KBM-7 (cell line): ENCODE results near the gene CERS5.
A peak's percentile ranks its signal among the peaks of the same experiment; 100 is the strongest.

Experiments
- DNase-seq: peaks from one replicate; pipeline ENCODE4 v3.0.0-alpha.2; 2015
- in situ Hi-C: fragments of 300-500 bp; cut with MboI; formaldehyde crosslinking; loops from 2 replicates; pipeline ENCODE4 v1.14.3; 2020; ENCODE audit warnings: low sequenced_read_pairs, low pct_unique_long_range_greater_than_20kb, mixed read lengths

CERS5 gene, protein sequence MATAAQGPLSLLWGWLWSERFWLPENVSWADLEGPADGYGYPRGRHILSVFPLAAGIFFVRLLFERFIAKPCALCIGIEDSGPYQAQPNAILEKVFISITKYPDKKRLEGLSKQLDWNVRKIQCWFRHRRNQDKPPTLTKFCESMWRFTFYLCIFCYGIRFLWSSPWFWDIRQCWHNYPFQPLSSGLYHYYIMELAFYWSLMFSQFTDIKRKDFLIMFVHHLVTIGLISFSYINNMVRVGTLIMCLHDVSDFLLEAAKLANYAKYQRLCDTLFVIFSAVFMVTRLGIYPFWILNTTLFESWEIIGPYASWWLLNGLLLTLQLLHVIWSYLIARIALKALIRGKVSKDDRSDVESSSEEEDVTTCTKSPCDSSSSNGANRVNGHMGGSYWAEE

DNA sequence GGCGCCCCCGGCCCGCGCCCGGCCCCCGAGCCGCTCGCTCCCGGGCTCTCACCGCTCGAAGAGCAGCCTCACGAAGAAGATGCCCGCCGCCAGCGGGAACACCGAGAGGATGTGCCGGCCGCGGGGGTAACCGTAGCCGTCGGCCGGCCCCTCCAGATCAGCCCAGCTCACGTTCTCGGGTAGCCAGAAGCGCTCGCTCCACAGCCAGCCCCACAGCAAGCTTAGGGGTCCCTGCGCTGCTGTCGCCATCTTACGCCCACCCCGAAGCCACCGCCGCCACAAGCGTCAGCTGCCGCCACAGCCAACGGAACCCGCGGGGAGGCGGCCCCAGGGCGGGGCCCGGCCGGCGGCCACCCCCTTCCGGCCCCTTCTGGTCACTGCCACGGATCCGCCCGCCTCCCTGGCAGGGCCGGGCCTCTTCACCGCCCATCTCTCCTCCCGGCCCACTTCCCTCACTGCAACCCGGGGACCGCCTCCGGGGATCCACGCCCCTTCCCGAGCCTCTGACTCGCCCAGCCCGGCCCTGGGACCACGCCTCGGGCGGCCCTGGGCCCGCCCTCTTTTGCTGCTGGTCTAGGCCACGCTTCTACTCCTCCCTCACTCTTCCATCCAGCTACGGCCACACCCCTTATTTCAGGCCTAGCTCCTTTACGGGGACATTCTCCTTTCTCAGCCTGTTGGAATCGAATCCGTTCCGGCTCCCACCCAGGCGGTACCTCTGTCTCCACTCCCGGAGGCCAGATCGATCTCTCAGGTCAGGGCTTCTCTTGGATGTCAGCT lies at the start of gene CERS5:
TSS of gene CERS5 (minus strand) at position 321 of the 780 bp plus-strand sequence. CDS start at position 249, 72 bp downstream.
- DNase-seq: peak; percentile 100
- in situ Hi-C loops: no loop called here

DNA sequence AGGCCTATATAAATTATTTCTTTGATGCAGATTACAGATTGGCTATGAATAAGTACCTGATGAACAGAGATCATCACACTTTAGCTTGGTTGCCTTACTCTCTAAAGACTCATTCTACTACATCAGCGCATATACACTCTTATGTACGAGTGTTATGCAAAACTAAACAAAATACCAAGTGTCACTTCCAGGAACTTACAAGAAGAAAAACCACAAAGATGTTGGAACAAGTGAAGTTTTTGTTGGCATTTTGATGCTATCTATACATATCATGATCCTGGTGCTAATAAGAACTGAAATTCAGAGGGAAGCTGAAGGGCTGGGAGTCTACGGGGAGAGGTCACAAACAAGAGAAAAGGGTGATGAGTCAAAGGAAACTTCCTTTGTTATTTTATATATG lies 47.9 kb upstream of the CERS5 start:
- in situ Hi-C loops: no loop called here
- no peak for DNase-seq

DNA sequence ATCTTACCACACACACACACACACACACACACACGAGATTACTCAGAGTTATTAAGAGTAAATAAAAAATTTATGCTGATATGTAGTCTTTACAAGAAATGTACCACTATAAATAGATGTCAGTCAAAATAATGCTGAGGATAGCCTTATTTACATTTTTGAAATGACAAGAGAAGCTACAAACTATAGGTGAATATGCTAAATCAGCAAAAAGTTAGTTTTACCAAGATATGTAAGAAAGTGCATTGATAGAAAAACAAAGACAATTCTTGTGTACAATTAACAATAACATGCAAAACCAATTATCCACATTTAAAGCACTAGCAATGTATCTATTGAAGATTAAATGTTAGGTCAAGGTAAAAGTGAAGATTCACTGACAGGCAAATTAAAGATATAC lies 46.8 kb upstream of the CERS5 start:
- no peak for DNase-seq
- in situ Hi-C loops: no loop called here

DNA sequence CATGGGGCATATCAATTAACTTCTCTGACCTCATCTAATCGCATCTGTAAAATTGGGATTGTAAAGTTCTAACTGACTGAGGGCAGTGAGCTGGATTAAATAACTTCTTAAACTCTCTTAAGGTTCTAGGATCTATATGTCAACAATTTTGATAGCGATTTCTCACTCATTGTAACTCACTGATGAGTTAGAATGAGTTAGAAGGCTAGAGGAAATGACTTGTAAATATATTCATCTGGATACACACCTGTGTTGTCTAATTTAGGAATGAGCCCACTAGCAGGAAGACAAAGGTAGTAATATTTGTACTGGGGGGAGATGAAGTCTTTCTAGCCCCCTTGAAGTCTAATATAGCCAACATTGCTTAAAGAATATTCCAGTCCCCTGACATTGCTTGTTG lies 46.3 kb upstream of the CERS5 start:
- in situ Hi-C loops: no loop called here
- DNase-seq: no peak

DNA sequence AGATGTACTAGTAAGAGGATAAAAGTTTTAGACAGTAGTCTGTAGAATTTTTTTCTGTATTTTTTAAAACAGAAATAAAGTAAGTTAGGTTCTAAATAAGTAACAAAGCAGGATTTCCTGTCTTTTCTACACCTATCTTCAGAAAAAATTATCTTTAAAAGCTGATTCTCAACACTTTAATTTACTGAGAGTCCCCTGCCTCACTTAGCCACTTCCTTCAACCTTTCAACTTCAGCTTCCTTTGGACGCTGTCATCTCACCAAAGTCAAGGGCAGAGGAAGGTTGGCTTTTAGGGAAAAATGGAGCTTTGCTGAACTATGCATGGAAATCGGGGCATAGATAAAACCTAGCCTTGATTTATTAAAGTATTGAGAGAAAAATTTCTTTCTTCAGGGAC lies 44.9 kb upstream of the CERS5 start:
- in situ Hi-C loops: no loop called here
- no peak for DNase-seq

DNA sequence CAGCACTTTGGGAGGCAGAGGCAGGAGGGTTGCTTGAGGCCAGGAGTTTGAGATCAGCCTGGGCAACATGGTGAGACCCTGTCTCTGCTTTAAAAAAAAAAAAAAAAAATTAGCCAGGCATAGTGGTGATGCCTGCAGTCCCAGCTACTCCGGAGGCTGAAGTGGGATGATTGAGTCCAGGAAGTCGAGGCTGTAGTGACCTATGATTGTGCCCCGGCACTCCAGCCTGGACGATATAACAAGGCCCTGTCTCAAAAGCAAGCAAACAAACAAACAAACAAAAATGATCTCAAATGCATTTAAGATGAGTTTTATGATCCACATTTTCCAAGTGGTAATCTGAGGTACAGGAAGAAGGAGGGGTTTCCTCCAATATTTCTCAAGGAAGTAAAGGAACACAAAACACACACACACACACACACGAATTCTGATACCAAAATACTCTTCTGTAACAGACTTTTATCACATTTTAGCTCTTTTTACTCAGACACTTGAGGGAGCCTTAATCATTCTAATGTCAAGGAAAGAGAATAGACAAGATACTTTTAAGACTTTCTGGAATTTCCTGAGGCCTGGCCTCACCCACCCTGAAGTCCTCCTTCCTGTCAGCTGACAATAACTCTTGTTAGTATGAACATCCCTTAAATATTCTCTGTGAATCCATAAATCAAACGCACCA lies 44.4 kb upstream of the CERS5 start:
- DNase-seq: no peak
- in situ Hi-C loops: no loop called here

DNA sequence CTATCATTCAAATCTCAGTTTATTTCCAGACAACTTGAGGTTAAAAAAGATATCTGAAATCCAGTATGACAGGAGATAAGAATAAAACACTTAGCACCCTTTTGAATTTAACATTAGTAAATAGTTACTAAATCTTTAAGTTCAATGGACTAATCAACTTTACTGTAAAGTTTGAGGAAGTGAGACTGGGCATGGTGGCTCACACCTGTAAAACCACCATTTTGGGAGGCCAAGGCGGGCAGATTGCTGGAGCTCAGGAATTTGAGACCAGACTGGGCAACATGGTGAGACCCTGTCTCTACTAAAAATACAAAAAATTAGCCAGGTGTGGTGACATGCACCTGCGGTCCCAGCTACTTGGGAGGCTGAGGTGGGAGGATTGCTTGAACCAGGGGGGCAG lies 40.3 kb upstream of the CERS5 start:
- no peak for DNase-seq
- in situ Hi-C loops: no loop called here

DNA sequence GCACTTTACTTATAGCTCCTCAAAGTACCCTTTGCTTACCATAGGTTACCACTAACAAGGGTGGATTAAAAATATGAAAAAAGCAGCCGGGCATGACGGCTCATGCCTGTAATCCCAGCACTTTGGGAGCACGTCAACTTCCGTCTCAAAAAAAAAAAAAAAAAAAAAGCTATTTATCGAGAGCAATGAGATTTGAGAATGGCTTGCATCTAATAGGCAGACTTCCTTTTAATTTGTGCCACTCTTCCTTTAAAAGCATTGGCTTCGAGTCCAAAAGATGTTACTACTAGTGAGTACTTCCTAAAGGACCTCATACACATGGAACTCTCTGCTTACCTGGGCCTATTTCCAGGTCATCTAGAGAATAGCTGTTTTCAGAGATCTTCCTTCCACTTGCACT lies 38.5 kb upstream of the CERS5 start:
- DNase-seq: no peak
- in situ Hi-C loops: no loop called here

DNA sequence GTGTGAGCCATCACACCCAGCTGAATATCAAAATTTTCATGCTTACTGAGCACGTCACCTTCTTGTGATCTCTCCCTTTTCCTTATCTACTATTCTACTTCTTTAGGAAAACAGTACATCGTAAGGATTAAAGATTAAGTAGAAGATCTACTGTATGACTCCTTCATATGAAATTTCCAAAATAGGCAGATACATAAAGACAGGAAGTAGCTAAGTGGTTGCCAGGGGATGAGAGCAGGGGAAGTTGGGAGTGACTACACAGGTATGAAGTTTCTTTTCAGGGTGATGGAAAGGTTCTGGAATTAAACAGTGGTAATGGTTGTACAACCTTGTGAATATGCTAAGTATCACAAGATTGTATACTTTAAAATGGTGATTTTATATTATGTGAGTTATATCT lies 36.5 kb upstream of the CERS5 start:
- DNase-seq: no peak
- in situ Hi-C loops: no loop called here

DNA sequence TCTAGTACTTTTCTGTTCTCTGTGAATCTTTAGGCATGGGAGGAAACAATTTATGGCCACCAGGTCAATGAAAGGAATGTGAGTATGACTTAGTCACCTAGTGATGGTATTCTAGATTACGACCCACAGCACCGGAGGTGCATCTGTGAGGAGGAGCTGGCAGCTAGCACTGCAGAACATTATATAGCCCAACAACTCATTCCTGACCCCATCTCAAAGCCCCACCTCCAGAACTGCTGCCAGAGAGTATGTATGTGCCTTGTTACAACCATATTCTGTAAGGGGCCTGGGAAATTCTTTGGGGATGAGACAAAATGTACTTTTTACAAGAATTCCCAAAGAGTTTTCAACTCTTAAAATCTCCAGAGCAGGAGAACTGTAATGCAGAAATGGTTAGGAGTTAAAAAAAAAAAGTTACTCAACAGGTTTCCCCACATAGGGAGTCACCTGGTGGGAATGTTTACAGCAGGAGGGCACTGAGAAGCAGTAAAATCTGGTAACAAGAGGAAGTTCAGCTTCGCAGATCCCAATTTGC lies 34.9 kb upstream of the CERS5 start:
- in situ Hi-C loops: no loop called here
- DNase-seq: no peak

DNA sequence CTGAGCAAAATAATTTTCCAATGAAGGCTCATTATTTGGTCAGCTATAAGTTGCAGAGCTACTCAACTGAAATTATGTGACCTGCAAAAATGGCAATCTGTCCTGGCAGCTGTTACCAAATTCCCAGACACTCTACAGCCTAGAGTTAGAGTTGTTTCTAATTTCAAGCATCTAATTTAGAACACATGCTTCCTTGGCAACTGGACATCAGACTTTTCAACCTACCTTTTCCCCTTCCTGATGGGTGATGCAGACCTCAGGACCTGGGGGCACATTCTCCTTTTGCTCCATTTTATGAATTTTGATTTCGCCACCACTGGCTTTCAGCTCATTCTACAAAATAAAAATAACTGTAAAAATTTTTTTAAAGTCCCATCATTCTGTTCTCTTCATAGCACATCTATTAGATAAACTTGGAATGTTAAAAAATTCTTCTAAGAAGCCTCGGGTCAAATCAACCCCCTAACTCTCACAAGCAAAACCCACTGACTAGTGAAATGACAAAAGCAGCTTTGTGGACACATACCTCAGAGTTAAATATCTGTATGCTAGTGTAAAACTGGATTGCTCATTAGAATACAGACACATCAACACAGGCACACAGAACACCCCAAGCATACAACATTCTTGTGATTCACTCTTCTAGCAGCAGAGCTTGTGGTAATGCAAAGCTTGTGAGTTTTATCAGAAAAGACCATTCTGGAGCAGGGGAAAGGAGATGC lies 33.5 kb upstream of the CERS5 start:
- DNase-seq: no peak
- in situ Hi-C loops: no loop called here

DNA sequence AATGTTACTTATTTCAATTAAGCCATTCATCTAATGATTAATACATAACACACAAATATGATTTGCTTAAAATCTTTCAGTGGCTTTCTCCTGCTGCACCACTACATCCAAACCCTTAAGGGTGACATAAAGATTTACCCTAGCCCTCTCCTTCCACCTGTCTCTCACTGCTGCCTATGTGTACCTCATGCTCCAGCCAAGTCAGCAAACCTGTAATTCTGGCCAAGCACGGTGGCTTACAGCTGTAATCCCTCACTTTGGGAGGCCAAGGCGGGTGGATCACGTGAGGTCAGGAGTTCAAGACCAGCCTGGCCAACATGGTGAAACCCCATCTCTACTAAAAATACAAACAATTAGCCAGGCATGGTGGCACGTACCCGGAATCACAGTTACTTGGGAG lies 31.7 kb upstream of the CERS5 start:
- in situ Hi-C loops: no loop called here
- DNase-seq: no peak

DNA sequence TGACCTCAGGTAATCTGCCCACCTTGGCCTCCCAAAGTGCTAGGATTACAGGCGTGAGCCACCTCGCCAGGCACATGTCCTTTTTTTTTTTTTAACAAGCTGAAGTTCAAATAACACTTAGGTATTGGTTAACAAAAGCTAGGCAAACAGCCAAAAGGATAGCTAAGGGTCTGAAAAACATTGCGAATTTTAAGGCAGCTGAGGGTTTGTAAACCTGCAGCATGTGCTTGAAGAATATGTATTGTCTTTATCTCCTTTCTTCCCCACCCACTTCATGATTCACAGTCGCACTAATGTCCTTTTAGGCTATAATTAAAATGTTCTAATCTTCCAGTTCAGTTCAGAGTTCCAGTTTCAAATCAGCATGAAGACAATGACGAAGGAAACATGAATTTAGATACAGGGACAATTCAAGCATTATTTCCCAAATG lies 30.1 kb upstream of the CERS5 start:
- in situ Hi-C loops: no loop called here
- no peak for DNase-seq

DNA sequence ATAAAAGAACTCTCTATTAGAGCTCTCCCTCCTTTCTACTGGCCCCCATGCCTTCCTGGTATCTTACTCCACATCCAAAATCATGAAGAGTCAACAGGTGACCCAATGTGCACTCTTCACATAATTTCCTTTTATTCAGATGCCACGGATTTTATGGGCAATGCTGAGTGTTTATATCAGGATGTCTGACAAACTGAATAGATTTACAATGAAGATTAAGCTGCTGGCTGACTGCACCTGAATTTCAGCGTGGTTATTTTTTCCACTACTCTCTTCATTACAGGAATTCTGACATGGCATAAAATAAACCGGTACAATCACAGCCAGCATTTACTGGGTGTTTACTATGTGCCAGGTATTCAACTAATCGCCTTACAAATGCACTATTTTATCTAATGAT lies 29.4 kb upstream of the CERS5 start:
- in situ Hi-C loops: no loop called here

DNA sequence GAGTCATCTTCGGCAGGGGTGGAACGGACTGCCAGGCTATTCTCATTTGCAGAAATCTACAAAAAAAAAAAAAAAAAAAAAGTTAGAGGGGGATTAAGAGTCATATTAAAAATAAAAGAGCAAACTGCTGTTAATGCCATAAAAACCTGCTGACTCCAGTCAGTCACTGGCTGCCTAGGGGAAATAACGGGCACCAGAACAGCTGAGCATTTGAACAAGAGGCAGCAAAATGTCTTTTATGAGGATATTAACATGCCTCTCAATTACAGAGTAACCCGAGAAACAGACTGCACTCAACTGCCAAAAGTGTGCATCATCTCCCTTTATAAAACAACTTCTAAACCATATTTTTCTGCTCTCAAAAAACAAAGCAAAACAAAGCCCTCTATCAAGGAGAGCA lies 28.7 kb upstream of the CERS5 start:
- in situ Hi-C loops: no loop called here
- no peak for DNase-seq

More for the DNA sequence above, 29.4 kb upstream of the CERS5 start:
- no peak for DNase-seq

DNA sequence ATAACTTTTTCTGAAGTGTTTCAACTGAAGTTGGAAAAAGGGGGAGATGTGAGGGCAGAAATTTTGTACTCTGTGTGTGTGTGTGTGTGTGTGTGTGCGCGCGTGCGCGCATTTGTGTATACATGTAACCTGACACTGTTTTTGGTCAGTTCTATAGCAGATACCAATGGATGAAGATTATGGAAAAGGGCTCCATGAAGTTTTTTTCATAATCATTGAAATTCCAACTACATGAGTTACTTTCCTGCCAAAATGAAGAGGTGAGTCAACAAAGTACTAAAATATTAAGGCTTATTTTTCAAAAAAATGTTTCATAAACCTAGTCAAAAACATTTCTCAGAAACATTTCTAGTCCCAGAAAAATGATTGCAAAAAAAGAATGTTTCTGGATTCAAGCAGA lies 25.7 kb upstream of the CERS5 start:
- no peak for DNase-seq
- in situ Hi-C loops: no loop called here

DNA sequence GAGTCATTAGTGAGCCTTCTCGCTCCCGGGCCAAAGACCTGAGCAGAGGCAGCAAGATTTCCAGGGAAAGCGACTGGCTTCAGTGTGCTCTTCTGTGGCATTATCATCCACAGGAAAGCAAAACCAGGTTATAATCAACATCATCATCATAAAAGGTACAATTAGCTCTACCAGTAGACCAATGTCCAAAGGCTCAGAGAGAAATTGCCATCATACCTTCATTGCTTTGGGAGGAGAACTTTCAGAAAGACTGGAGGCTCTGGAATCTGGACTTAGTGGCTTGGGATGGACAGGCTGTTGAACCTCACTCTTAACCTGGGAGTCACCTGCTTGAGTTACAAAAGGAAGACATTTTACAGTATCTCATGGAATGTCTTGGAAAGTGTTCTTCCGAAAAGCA lies 25.1 kb upstream of the CERS5 start:
- in situ Hi-C loops: no loop called here
- no peak for DNase-seq

DNA sequence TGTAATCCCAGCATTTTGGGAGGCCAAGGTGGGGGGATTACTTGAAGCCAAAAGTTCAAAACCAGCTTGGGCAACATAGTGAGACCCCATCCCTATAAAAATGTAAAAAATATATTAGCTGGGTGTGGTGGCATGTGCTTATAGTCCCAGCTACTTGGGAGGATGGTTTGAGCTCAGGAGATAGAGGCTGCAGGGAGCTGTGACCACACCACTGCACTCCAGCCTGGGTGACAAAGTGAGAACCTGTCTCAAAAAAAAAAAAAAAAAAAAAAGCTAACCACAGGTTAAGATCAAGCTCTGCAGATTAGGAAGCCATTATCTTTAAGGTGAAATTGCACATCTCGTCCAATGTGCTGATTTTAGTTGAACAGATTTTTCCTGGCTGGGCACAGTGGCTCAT lies 23.7 kb upstream of the CERS5 start:
- DNase-seq: no peak
- in situ Hi-C loops: no loop called here

DNA sequence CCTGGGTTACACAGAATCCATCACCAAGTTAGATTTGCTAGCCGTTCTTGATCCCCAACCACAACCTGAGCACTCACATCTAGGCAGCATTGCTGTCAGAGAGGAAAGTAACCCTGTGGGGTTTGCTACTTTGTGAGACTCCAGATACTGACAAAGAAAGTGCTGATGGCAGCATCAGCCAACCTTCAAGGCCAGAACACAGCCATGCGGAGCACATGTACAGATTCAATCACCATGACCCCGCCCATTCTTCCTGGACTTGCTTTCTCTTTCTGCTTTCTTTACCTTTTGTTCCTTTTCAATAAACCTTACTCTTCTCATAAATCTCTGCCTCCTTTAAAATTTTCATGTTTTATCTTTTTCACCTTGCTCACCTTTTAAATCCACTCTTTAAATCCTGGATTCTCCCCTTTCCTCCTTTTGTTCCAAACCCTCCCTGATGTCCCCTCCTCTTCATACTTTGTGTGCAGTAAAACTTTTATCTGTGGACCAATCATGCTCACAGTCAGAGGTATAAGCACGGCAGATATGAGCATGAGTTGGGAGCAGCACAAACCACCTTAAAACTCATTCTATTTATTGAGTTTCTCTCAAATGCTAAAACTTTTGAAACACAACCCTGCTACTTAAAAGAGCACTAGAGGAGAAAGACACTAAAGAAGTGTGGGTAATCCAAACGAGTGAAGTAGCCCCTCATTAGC lies 21.9 kb upstream of the CERS5 start:
- in situ Hi-C loops: no loop called here
- no peak for DNase-seq
